ENCODE results near the gene SAT2.
A peak's percentile ranks its signal among the peaks of the same experiment; 100 is the strongest.

SAT2 gene

GRCh38 chr17:7590743-7591142 is 36.9 kb downstream of the SAT2 start:
- DNase-seq (ENCODE audit: low read depth), result no peak

- DNase-seq (ENCODE audit: low read depth), result no peak
These were observed 37.5 kb downstream of the SAT2 start, which contains the start of gene SOX15 for GRCh38 chr17:7589891-7590691. Gene SOX15, minus strand, starts transcription at chr17:7590094. Its CDS starts 418 bp downstream, at chr17:7589676.

GRCh38 chr17:7589204-7589868 is 38.3 kb downstream of the SAT2 start:
- DNase-seq (ENCODE audit: low read depth), result peak; percentile 58

- DNase-seq (ENCODE audit: low read depth), result no peak
These were observed 38.9 kb downstream of the SAT2 start for GRCh38 chr17:7588553-7589203.

GRCh38 chr17:7587420-7588151 is 40.0 kb downstream of the SAT2 start:
- DNase-seq (ENCODE audit: low read depth), result no peak

- DNase-seq (ENCODE audit: low read depth), result no peak
These were observed 40.8 kb downstream of the SAT2 start for GRCh38 chr17:7586673-7587419.

- DNase-seq (ENCODE audit: low read depth), result peak; percentile 94
These were observed 44.1 kb downstream of the SAT2 start, which contains the start of gene MPDU1 for GRCh38 chr17:7583253-7584109. Gene MPDU1, plus strand, starts transcription at chr17:7583852. Its CDS starts 11 bp downstream, at chr17:7583863.

- DNase-seq (ENCODE audit: low read depth), result no peak
These were observed 45.0 kb downstream of the SAT2 start for GRCh38 chr17:7582396-7583252.

- DNase-seq (ENCODE audit: low read depth), result no peak
These were observed 46.7 kb downstream of the SAT2 start for GRCh38 chr17:7580604-7581575.

- no peak for DNase-seq (ENCODE audit: low read depth)
These were observed 47.6 kb downstream of the SAT2 start for GRCh38 chr17:7579834-7580603.

- DNase-seq (ENCODE audit: low read depth), result peak; percentile 71
These were observed 48.4 kb downstream of the SAT2 start, which contains the start of gene CD68 for GRCh38 chr17:7579001-7579833. Gene CD68, plus strand, starts transcription at chr17:7579638. Its CDS starts 40 bp downstream, at chr17:7579678.

GRCh38 chr17:7577327-7578199 is 50.1 kb downstream of the SAT2 start:
- DNase-seq (ENCODE audit: low read depth), result no peak

GRCh38 chr17:7576432-7576937 is 51.1 kb downstream of the SAT2 start:
- DNase-seq (ENCODE audit: low read depth), result no peak

Measured in activated T-cell treated with anti-CD3 and anti-CD28 coated beads for 48 hours (primary cell).